Measurements from ENCODE around the gene RORC. TPM values are rescaled to one million over a fixed set of nuclear protein-coding genes. Genes with fewer than 3 reads are reported as not detected.
A peak's percentile ranks its signal among the peaks of the same experiment; 100 is the strongest.

RORC gene
- total RNA-seq, 6 donors from 2014 or later, result 10.3 to 46.2 (median 24.1) TPM

DNA sequence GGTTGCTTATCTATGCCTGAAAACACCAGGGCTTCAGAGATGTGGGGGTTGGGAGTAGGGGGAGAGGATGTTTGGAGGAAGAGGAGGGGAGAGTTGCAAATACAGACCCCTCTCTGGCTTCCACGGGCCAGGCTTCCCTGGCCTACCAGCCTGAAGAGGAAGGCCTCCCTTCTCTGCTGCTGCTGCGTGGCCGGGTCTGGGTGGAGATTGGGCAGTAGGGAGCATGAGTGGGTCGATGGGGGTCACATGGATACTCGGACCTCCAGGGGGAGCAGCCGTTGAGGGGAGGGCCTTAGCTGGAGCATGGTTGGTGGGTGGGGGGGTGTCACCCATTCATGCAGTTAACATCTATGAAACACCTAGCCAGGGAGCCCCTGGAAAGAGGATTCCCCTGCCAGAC lies 1.5 kb downstream of the RORC start:
- Histone ChIP-seq H3K4me3 (peak overlapping the region in 1 of 4 donors; percentile 52), H3K9me3 (no peaks in the 10 kb centered on the region), H3K4me1 (peaks cover 24 to 49% (median 34%) of the 10 kb centered on the region in 4 donors), H3K36me3 (no peaks in the 10 kb centered on the region), H3K27ac (peak overlapping the region in 1 of 4 donors; percentile 36), H3K27me3 (no peaks in the 10 kb centered on the region)
- no peak for DNase-seq
- whole genome bisulfite sequencing, 2 donors, result 20 to 32% methylated on average over 1 to 6 of the region's 6 CpGs
- no peak for ATAC-seq (ENCODE audit: low FRiP score in 2 of 2)
- TF ChIP-seq POLR2A (IDR thresholded peaks at IDR 0.05) (no peak), POLR2AphosphoS5 (IDR thresholded peaks at IDR 0.05) (no peak), EP300 (IDR thresholded peaks at IDR 0.05) (no peak)
- TF ChIP-seq, protein P1, sequence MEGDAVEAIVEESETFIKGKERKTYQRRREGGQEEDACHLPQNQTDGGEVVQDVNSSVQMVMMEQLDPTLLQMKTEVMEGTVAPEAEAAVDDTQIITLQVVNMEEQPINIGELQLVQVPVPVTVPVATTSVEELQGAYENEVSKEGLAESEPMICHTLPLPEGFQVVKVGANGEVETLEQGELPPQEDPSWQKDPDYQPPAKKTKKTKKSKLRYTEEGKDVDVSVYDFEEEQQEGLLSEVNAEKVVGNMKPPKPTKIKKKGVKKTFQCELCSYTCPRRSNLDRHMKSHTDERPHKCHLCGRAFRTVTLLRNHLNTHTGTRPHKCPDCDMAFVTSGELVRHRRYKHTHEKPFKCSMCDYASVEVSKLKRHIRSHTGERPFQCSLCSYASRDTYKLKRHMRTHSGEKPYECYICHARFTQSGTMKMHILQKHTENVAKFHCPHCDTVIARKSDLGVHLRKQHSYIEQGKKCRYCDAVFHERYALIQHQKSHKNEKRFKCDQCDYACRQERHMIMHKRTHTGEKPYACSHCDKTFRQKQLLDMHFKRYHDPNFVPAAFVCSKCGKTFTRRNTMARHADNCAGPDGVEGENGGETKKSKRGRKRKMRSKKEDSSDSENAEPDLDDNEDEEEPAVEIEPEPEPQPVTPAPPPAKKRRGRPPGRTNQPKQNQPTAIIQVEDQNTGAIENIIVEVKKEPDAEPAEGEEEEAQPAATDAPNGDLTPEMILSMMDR (IDR thresholded peaks at IDR 0.05), result no peak

DNA sequence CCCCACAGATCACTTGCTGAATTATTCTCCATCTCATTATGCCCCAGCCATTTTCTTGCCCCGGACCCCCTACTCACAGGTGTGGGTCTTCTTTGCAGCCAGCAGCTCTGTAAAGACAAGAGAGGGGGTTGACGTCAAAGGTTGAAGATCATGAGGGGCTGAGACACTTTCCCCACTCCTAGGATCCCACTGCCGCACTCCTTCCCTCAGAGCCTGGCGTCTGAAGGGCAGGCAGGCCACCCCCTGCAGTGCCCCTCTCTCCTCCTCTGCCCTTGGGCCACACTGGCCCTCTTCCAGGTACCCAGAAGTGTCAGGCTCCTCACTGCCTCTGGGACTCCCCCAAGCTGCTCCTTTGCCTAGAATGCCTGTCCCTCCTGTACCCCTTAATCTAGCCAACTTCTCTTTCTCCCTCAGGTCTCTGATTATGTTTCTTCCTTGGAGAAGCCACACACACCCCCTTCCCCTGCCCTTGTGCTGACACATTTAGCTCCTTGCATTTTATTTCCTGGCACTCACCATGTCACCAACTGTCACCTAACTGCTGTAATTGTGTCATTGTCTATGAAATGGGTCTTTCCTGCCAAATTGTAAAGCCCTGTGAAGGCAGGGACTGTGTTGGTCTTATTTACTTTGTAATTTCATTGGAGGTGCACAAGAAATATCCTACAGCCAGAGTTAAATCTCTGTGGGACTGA lies 2.1 kb downstream of the RORC start:
- Histone ChIP-seq H3K4me1 (peaks cover 24 to 49% (median 34%) of the 10 kb centered on the region in 4 donors), H3K9me3 (no peaks in the 10 kb centered on the region), H3K4me3 (no peak overlapping the region), H3K36me3 (no peaks in the 10 kb centered on the region), H3K27me3 (no peaks in the 10 kb centered on the region), H3K27ac (peak overlapping the region in 1 of 4 donors; percentile 36)
- 27 to 41% methylated on average over 4 of the region's 4 CpGs for WGBS, 2 donors
- TF ChIP-seq POLR2AphosphoS5 (IDR thresholded peaks at IDR 0.05), result no peak
- TF ChIP-seq, protein P1 (IDR thresholded peaks at IDR 0.05), result no peak
- no peak for TF ChIP-seq EP300 (IDR thresholded peaks at IDR 0.05)
- no peak for TF ChIP-seq POLR2A (IDR thresholded peaks at IDR 0.05)
- no peak for ATAC-seq (ENCODE audit: low FRiP score in 2 of 2)
- no peak for DNase-seq

DNA sequence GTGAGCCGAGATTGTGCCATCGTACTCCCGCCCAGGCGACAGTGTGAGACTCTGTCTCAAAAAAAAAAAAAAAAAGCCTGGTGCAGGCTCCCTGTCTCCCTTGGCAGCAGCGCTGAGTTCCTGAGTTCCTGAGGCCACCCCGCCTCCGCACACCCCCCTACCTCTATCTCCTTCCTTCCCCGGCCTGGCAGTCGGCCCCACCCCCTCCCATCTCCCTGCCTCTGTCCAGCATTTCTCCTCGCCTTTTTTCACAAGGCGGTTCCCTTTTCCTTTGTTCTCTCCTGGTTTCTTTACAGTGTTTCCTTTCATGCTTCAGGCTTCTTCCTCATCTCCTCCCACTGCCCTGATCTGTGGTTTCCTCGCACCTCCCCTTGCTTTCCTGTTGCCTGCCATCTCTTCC lies 2.7 kb downstream of the RORC start:
- TF ChIP-seq EP300 (IDR thresholded peaks at IDR 0.05) (no peak), POLR2A (IDR thresholded peaks at IDR 0.05) (no peak), POLR2AphosphoS5 (IDR thresholded peaks at IDR 0.05) (no peak)
- TF ChIP-seq, protein P1 (IDR thresholded peaks at IDR 0.05), result no peak
- Histone ChIP-seq H3K4me3 (no peak overlapping the region), H3K36me3 (no peaks in the 10 kb centered on the region), H3K27me3 (no peaks in the 10 kb centered on the region), H3K9me3 (no peaks in the 10 kb centered on the region), H3K27ac (peak overlapping the region in 1 of 4 donors; percentile 36), H3K4me1 (peaks cover 24 to 49% (median 34%) of the 10 kb centered on the region in 4 donors)
- WGBS, 2 donors, result 6 to 14% methylated on average over 8 to 9 of the region's 12 CpGs
- DNase-seq (peak in 1 of 2 donors; percentile 30), ATAC-seq (ENCODE audit: low FRiP score in 2 of 2) (no peak)

DNA sequence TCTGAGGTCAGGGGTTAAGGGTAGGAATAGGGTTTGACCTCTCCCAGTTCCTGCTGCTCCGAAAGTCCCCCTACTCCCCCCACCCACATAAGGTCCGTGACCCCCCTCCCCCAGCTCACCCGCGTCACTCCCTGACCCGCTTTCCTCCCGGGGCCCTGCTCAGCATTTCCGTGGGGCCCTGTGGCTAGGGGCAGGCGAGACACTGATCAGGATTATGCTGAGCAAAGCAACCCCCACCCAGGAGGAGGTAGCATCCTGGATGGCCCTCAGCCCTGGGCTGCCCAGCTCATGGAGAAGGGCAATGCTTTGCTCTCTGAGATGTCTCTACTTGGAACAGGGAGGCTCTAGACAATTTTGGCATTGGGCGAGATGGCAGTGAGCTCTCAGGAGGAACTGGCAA lies 3.7 kb downstream of the RORC start:
- no peaks in the 10 kb centered on the region for H3K27me3 ChIP-seq
- no peaks in the 10 kb centered on the region for H3K9me3 ChIP-seq
- ATAC-seq (ENCODE audit: low FRiP score in 2 of 2) (no peak), DNase-seq (no peak)
- H3K4me1 ChIP-seq, result peaks cover 22 to 42% (median 29%) of the 10 kb centered on the region in 4 donors
- no peak overlapping the region for H3K4me3 ChIP-seq
- 44 to 80% methylated on average over 1 to 8 of the region's 9 CpGs for WGBS, 2 donors
- peak overlapping the region in 2 of 4 donors; percentile 3 to 21 for H3K27ac ChIP-seq
- no peaks in the 10 kb centered on the region for H3K36me3 ChIP-seq
- TF ChIP-seq, protein P1 (IDR thresholded peaks at IDR 0.05), result no peak
- TF ChIP-seq EP300 (IDR thresholded peaks at IDR 0.05) (no peak), POLR2AphosphoS5 (IDR thresholded peaks at IDR 0.05) (no peak), POLR2A (IDR thresholded peaks at IDR 0.05) (no peak)
